ENCODE results near the gene ELFN2.

DNA sequence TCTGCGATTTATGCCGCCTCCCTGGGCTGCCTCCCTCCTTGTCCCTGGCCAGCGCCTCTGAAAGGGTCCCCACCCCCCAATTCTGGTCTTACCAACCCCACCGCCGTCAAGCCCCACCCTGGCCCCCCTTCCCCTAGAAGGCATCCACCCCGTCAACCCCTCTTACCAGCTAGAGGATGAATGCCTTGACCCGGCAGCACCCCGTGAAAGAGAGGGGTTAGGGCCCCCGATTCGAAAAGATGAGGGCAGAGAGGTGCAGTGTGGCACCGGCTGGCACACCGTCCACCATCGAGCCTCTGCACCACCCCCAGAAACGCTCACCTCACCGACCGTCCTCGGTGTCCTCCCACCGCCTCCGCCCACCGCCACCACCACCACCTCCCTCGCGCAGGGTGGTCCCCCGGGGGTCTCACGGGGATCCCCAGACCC lies 559 bp downstream of the ELFN2 start:
- TF ChIP-seq POLR2A (IDR thresholded peaks at IDR 0.05) (no peak), POLR2AphosphoS5 (IDR thresholded peaks at IDR 0.05) (no peak), EP300 (IDR thresholded peaks at IDR 0.05) (no peak)
- TF ChIP-seq, protein P1, sequence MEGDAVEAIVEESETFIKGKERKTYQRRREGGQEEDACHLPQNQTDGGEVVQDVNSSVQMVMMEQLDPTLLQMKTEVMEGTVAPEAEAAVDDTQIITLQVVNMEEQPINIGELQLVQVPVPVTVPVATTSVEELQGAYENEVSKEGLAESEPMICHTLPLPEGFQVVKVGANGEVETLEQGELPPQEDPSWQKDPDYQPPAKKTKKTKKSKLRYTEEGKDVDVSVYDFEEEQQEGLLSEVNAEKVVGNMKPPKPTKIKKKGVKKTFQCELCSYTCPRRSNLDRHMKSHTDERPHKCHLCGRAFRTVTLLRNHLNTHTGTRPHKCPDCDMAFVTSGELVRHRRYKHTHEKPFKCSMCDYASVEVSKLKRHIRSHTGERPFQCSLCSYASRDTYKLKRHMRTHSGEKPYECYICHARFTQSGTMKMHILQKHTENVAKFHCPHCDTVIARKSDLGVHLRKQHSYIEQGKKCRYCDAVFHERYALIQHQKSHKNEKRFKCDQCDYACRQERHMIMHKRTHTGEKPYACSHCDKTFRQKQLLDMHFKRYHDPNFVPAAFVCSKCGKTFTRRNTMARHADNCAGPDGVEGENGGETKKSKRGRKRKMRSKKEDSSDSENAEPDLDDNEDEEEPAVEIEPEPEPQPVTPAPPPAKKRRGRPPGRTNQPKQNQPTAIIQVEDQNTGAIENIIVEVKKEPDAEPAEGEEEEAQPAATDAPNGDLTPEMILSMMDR (IDR thresholded peaks at IDR 0.05), result no peak

All from stomach (tissue), 4 donors.